Measurements from ENCODE around the gene GPX3.

The GPX3 gene

GRCh38 chr5:151014680-151015343 lies 5.6 kb upstream of the GPX3 start:
- no peak for DNase-seq

GRCh38 chr5:151015974-151016587 lies 4.3 kb upstream of the GPX3 start:
- DNase-seq = no peak

GRCh38 chr5:151016700-151017099 lies 3.7 kb upstream of the GPX3 start:
- no peak for DNase-seq

GRCh38 chr5:151017897-151018296 lies 2.5 kb upstream of the GPX3 start:
- no peak for DNase-seq

GRCh38 chr5:151018846-151019245 lies 1.5 kb upstream of the GPX3 start:
- no peak for DNase-seq

GRCh38 chr5:151019331-151019730 lies 1.1 kb upstream of the GPX3 start:
- no peak for DNase-seq

GRCh38 chr5:151021746-151022145 lies 1.4 kb downstream of the GPX3 start:
- DNase-seq = no peak

GRCh38 chr5:151022511-151023018 lies 2.2 kb downstream of the GPX3 start:
- no peak for DNase-seq

- DNase-seq = no peak
These were observed 2.7 kb downstream of the GPX3 start for GRCh38 chr5:151023047-151023615.

- no peak for DNase-seq
These were observed 3.3 kb downstream of the GPX3 start for GRCh38 chr5:151023651-151024050.

- no peak for DNase-seq
These were observed 4.3 kb downstream of the GPX3 start for GRCh38 chr5:151024440-151025249.

GRCh38 chr5:151025250-151025606 lies 4.8 kb downstream of the GPX3 start:
- no peak for DNase-seq

GRCh38 chr5:151026088-151026487 lies 5.7 kb downstream of the GPX3 start:
- no peak for DNase-seq

- no peak for DNase-seq
These were observed 6.3 kb downstream of the GPX3 start for GRCh38 chr5:151026679-151027078.

- DNase-seq = no peak
These were observed 7.6 kb downstream of the GPX3 start for GRCh38 chr5:151027961-151028479.

GRCh38 chr5:151028717-151029116 lies 8.3 kb downstream of the GPX3 start:
- no peak for DNase-seq

GRCh38 chr5:151029179-151030055 lies 9.0 kb downstream of the GPX3 start:
- no peak for DNase-seq

GRCh38 chr5:151030056-151030336 lies 9.6 kb downstream of the GPX3 start:
- no peak for DNase-seq

GRCh38 chr5:151030379-151030778 lies 10.0 kb downstream of the GPX3 start:
- DNase-seq = no peak

- DNase-seq = no peak
These were observed 11.2 kb downstream of the GPX3 start for GRCh38 chr5:151031554-151031953.

- DNase-seq = no peak
These were observed 13.0 kb downstream of the GPX3 start for GRCh38 chr5:151033217-151033934.
